PC-9 (cell line): Measurements from ENCODE around the gene ENPP6.

ENCODE experiments used
- CTCF ChIP-seq: fragments of 200-600 bp; sonication (generic); conservative IDR thresholded peaks from 2 replicates; pipeline ENCODE4 v1.6.1; 2017; ENCODE audit warnings: mixed run types, antibody characterized with exemption, mild to moderate bottlenecking, moderate library complexity
- EZH2 ChIP-seq: fragments of 200-600 bp; sonication (generic); IDR thresholded peaks from 2 replicates; pipeline ENCODE4 v1.8.0; 2017; ENCODE audit warnings: antibody characterized with exemption, low read depth

GRCh38 chr4:184190711-184191110 is 27.0 kb downstream of the ENPP6 start:
- TF ChIP-seq CTCF: no peak
- TF ChIP-seq EZH2: no peak
